GM12878 (cell line): ENCODE results near the gene FBXL15. TPM values are rescaled to one million over a fixed set of nuclear protein-coding genes. Genes with fewer than 3 reads are reported as not detected.

Experiments
- ATAC-seq: fragments of 200-7000 bp; cut with Tn5 transposase; 3 replicates; pipeline ENCODE4 v1.9.1; 2020; ENCODE audit warnings: mild to moderate bottlenecking, moderate library complexity
- BruUV-seq: library from RNA; stranded (reverse); fragments of 400-500 nt; replicated peaks from 2 replicates; lab custom pipeline; 2021; lab: Mats Ljungman, UMichigan
- CTCF ChIA-PET: fragments of 300-600 bp; sonication (Branson Sonifier 250); formaldehyde crosslinking; extraction: SDS; loops from one replicate; lab custom pipeline; 2021; ENCODE audit warnings: inconsistent platforms; lab: Yijun Ruan, JAX
- POLR2A ChIA-PET: fragments of 350-600 bp; formaldehyde crosslinking; extraction: SDS; loops from one replicate; lab custom pipeline; 2021; ENCODE audit warnings: inconsistent platforms; lab: Charles Lee
- RAD21 ChIA-PET: fragments of 300-600 bp; sonication (Branson Sonifier 250); formaldehyde crosslinking; loops from one replicate; lab custom pipeline; 2023; ENCODE audit warnings: antibody characterized with exemption; ENCODE audit not compliant: unreplicated experiment; lab: Charles Lee
- SMC1A ChIA-PET: fragments of 300-600 bp; sonication (Branson Sonifier 250); formaldehyde crosslinking; loops from one replicate; lab custom pipeline; 2023; ENCODE audit not compliant: unreplicated experiment, uncharacterized antibody; lab: Charles Lee
- DNase-seq: peaks from one replicate; pipeline ENCODE4 v3.0.0-alpha.2; 2011; ENCODE audit warnings: low read depth, low spot score
- FAIRE-seq: peaks from 3 replicates; lab custom pipeline; 2011; peaks lifted over from hg19 to GRCh38; lab: Jason Lieb, UNC
- H2AFZ ChIP-seq: 2 replicates; pipeline ENCODE4 v1.6.0; 2011; ENCODE audit warnings: low read depth, low read length, control low read depth; ENCODE audit not compliant: control insufficient read depth
- H3K27ac ChIP-seq: 2 replicates; pipeline ENCODE4 v1.5.1; 2011; ENCODE audit warnings: control low read depth; ENCODE audit not compliant: control insufficient read depth, insufficient read depth
- H3K27me3 ChIP-seq, 2 experiments: replicated peaks in 1 of 2; 2 replicates each; pipeline versions ENCODE4 v1.6.0 to v1.6.1; 2011; ENCODE audit warnings: low read length in 1 of 2; ENCODE audit not compliant: control insufficient read depth in 2 of 2, insufficient read depth in 2 of 2
- H3K36me3 ChIP-seq, 2 experiments: 2 replicates each; pipeline ENCODE4 v1.5.1; 2011; ENCODE audit warnings: low read length in 1 of 2; ENCODE audit not compliant: control insufficient read depth in 2 of 2, insufficient read depth in 2 of 2
- H3K4me1 ChIP-seq: 2 replicates; pipeline ENCODE4 v1.6.1; 2011; ENCODE audit warnings: mild to moderate bottlenecking, low read length, moderate library complexity, mixed read lengths; ENCODE audit not compliant: control insufficient read depth, insufficient read depth
- H3K4me2 ChIP-seq: 2 replicates; pipeline ENCODE4 v1.6.0; 2011; ENCODE audit warnings: control low read depth; ENCODE audit not compliant: control insufficient read depth, insufficient read depth
- H3K4me3 ChIP-seq: fragments of 200-600 bp; sonication (generic); 2 replicates; pipeline ENCODE4 v1.5.1; 2016
- H3K79me2 ChIP-seq: 2 replicates; pipeline ENCODE4 v1.6.0; 2011; ENCODE audit warnings: low read length; ENCODE audit not compliant: control insufficient read depth, insufficient read depth
- H3K9ac ChIP-seq: 2 replicates; pipeline ENCODE4 v1.8.0; 2011; ENCODE audit warnings: low read length, control low read depth, mixed read lengths; ENCODE audit not compliant: control insufficient read depth, insufficient read depth
- H3K9me3 ChIP-seq: replicated peaks from 3 replicates; pipeline ENCODE4 v1.5.1; 2011; ENCODE audit warnings: mild to moderate bottlenecking, low read length; ENCODE audit not compliant: control insufficient read depth, insufficient read depth
- H4K20me1 ChIP-seq: 2 replicates; pipeline ENCODE4 v1.6.0; 2011; ENCODE audit not compliant: control insufficient read depth, insufficient read depth
- CBFB ChIP-seq: IDR thresholded peaks from 2 replicates; pipeline ENCODE4 v1.6.1; 2016; ENCODE audit warnings: antibody characterized with exemption, low read depth
- EGR1 ChIP-seq, 2 experiments: IDR thresholded peaks; 1 replicate in 1 of 2; 2 replicates in 1 of 2; pipeline ENCODE4 v1.6.1; 2011 to 2012; ENCODE audit warnings: low read depth in 2 of 2, low read length in 2 of 2, borderline replicate concordance in 1 of 2, mild to moderate bottlenecking in 1 of 2, moderate library complexity in 1 of 2
- ESRRA ChIP-seq: IDR thresholded peaks from 2 replicates; pipeline ENCODE4 v1.6.1; 2012; ENCODE audit warnings: mild to moderate bottlenecking, low read length, improper control_type of control experiment
- MYC ChIP-seq: IDR thresholded peaks from 2 replicates; pipeline ENCODE4 v1.6.1; 2011; ENCODE audit warnings: mild to moderate bottlenecking, low read length, moderate library complexity, inconsistent platforms; ENCODE audit not compliant: insufficient read depth, insufficient replicate concordance, insufficient read length, severe bottlenecking
- NFXL1 ChIP-seq: fragments of 450-650 bp; IDR thresholded peaks from 2 replicates; pipeline ENCODE4 v1.6.1; 2017; ENCODE audit warnings: antibody characterized with exemption, mild to moderate bottlenecking, borderline replicate concordance
- POLR2A ChIP-seq: IDR thresholded peaks from 2 replicates; pipeline ENCODE4 v1.6.1; 2011; ENCODE audit warnings: low read depth, mild to moderate bottlenecking, low read length
- POLR2AphosphoS5 ChIP-seq: IDR thresholded peaks from 2 replicates; pipeline ENCODE4 v1.6.1; 2011; ENCODE audit warnings: mild to moderate bottlenecking, low read length, inconsistent platforms
- SMARCA5 ChIP-seq: fragments of 450-650 bp; IDR thresholded peaks from 2 replicates; pipeline ENCODE4 v1.6.1; 2017; ENCODE audit warnings: mild to moderate bottlenecking
- SREBF1 ChIP-seq: IDR thresholded peaks from 2 replicates; pipeline ENCODE4 v1.6.1; 2012; ENCODE audit warnings: mild to moderate bottlenecking, low read length
- TAF1 ChIP-seq: IDR thresholded peaks from 2 replicates; pipeline ENCODE4 v1.6.1; 2011; ENCODE audit warnings: mild to moderate bottlenecking, low read depth, low read length, borderline replicate concordance
- TBL1XR1 ChIP-seq: IDR thresholded peaks from 2 replicates; pipeline ENCODE4 v1.6.1; 2012; ENCODE audit warnings: low read depth, low read length, improper control_type of control experiment
- ZNF207 ChIP-seq: fragments of 450-650 bp; IDR thresholded peaks from 2 replicates; pipeline ENCODE4 v1.6.1; 2014; ENCODE audit warnings: antibody characterized with exemption, mild to moderate bottlenecking, borderline replicate concordance
- ZNF217 ChIP-seq: fragments of 450-650 bp; IDR thresholded peaks from 2 replicates; pipeline ENCODE4 v1.6.1; 2017; ENCODE audit warnings: antibody characterized with exemption, mild to moderate bottlenecking
- ZSCAN29 ChIP-seq: fragments of 450-650 bp; IDR thresholded peaks from 2 replicates; pipeline ENCODE4 v1.6.1; 2017; ENCODE audit warnings: mild to moderate bottlenecking, moderate library complexity
- WGBS: methylation state at CpG from one replicate; pipeline ENCODE4 v1.1.6; 2016; ENCODE audit warnings: low lambda C conversion rate; ENCODE audit not compliant: insufficient replicate concordance, insufficient coverage; ENCODE audit errors: missing lambda C conversion rate; 5-methylcytosine and 5-hydroxymethylcytosine counted together
- in situ Hi-C: fragments of 300-500 bp; cut with MboI; formaldehyde crosslinking; loops from 9 replicates; pipeline ENCODE4 v1.14.3; 2018; ENCODE audit warnings: mixed read lengths
- intact Hi-C: fragments of 100-400 bp; cut with micrococcal nuclease; formaldehyde crosslinking; loops from one replicate; pipeline ENCODE4 v1.14.2; 2022; ENCODE audit not compliant: unreplicated experiment
- polyA plus RNA-seq, 11 experiments: library from polyadenylated mRNA; depleted of rRNA in 4 of 11; unstranded in 6 of 11; stranded (reverse) in 5 of 11; fragments of >200 nt; fragmentation: Nextera tagmentation in 4 of 11; fragmentation: Illumina TruSeq in 1 of 11; extraction: Ambion mirVana in 4 of 11; extraction: Trizol in 1 of 11; gene quantifications; 1 replicate in 1 of 11; 2 replicates in 10 of 11; pipeline versions ENCODE4 v1.2.1 to v1.2.3, GENCODE V29; 2011 to 2016; ENCODE audit warnings: inconsistent platforms in 2 of 11, missing spikeins in 2 of 11, low read depth in 1 of 11
- total RNA-seq, 4 experiments: library from RNA; depleted of rRNA in 3 of 4; stranded (reverse); fragments of >200 nt in 3 of 4; fragmentation: Illumina TruSeq in 1 of 4; extraction: Trizol in 1 of 4; gene quantifications; 2 replicates each; pipeline versions ENCODE4 v1.2.1 to v1.2.3, GENCODE V29; 2013 to 2021
- TF ChIP-seq, protein P1 (sequence below): IDR thresholded peaks from 2 replicates; pipeline ENCODE4 v1.6.1; 2012; ENCODE audit warnings: low read depth, low read length, improper control_type of control experiment
- TF ChIP-seq, protein P2 (sequence below): fragments of 450-650 bp; IDR thresholded peaks from 2 replicates; pipeline ENCODE4 v1.6.1; 2016; ENCODE audit warnings: mild to moderate bottlenecking
- TF ChIP-seq, protein P3 (sequence below): fragments of 450-650 bp; IDR thresholded peaks from 2 replicates; pipeline ENCODE4 v1.6.1; 2017; ENCODE audit warnings: mild to moderate bottlenecking, low read depth, inconsistent platforms; ENCODE audit not compliant: poor library complexity, severe bottlenecking
- TF ChIP-seq, protein P4 (sequence below): fragments of 450-650 bp; formaldehyde crosslinking; IDR thresholded peaks from 2 replicates; pipeline ENCODE4 v1.4.0; 2022; ENCODE audit warnings: mild to moderate bottlenecking, moderate library complexity

Gene FBXL15
- total and polyA plus RNA-seq, 10 of the 15 experiments (the other 5 are each of a cell fraction or from before 2014, with no cell fraction given) = 0.13 to 21.3 (median 7.9) TPM

DNA sequence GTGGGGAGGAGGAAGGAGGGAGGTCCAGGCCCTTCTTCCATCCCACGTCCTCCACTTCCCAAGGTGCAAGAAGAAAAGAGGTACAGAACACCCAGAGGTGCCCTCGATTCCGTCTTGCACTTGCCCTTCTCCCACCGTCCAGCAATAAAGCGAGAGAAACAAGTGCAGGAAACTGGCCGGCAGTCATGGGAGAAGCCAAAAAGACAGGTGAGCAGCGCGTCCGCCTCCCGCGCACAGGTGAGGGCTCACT is 29.4 kb downstream of the FBXL15 start:
- Histone ChIP-seq H3K36me3 (no peaks in the 10 kb centered on the region; a peak in 1 of 4 replicates), H3K9ac (peak overlapping the region; percentile 90), H4K20me1 (no peaks in the 10 kb centered on the region), H3K9me3 (no peaks in the 10 kb centered on the region), H3K4me2 (peak overlapping the region; percentile 95), H3K4me1 (peaks cover 18% of the 10 kb centered on the region), H3K27me3 (no peaks in the 10 kb centered on the region), H3K79me2 (peaks cover 21% of the 10 kb centered on the region), H2AFZ (peak overlapping the region; percentile 85), H3K4me3 (peak overlapping the region; percentile 99), H3K27ac (peak overlapping the region; percentile 88)
- intact Hi-C loops (loop anchor here (2.0 kb wide), 2 partner anchors 17 to 53 kb away; partner anchors contain the start of genes ACTR1A, CUEDC2 and SUFU), in situ Hi-C loops (no loop called here)
- peak; percentile 1; the same call in 1 of the 3 replicates for ATAC-seq
- ChIA-PET RAD21 (interaction anchor here (0.7 to 3.7 kb wide), 10 partner anchors 11 to 925 kb away, joined by 4 to 20 read pairs (median 7); partner anchors contain the start of genes CUEDC2, FBXL15 and SUFU), SMC1A (interaction anchor here (0.6 to 3.4 kb wide), 7 partner anchors 12 to 96 kb away, joined by 3 to 23 read pairs (median 4); partner anchors contain the start of genes ACTR1A, CUEDC2 and NFKB2), CTCF (interaction anchor here (0.6 to 4.0 kb wide), 13 partner anchors 9 to 172 kb away, joined by 3 to 21 read pairs (median 4); partner anchors contain the start of genes ACTR1A, CUEDC2 and FBXL15), POLR2A (interaction anchor here (0.5 to 6.1 kb wide), 22 partner anchors 9 to 399 kb away, joined by 3 to 69 read pairs (median 5); partner anchors contain the start of genes ACTR1A, CUEDC2, FBXL15 and GBF1)
- TSS peak; percentile 68 for BruUV-seq
- DNase-seq = no peak
- FAIRE-seq = no peak
- 0% methylated on average over 11 of the region's 11 CpGs for WGBS
- TF ChIP-seq CBFB = 0 out of 2 replicates have a peak, but pooled peaks have one; percentile 25
- TF ChIP-seq ZNF207 = no peak
- TF ChIP-seq MYC = no peak
- TF ChIP-seq, protein P1, sequence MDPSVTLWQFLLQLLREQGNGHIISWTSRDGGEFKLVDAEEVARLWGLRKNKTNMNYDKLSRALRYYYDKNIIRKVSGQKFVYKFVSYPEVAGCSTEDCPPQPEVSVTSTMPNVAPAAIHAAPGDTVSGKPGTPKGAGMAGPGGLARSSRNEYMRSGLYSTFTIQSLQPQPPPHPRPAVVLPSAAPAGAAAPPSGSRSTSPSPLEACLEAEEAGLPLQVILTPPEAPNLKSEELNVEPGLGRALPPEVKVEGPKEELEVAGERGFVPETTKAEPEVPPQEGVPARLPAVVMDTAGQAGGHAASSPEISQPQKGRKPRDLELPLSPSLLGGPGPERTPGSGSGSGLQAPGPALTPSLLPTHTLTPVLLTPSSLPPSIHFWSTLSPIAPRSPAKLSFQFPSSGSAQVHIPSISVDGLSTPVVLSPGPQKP = no peak
- TF ChIP-seq, protein P2, sequence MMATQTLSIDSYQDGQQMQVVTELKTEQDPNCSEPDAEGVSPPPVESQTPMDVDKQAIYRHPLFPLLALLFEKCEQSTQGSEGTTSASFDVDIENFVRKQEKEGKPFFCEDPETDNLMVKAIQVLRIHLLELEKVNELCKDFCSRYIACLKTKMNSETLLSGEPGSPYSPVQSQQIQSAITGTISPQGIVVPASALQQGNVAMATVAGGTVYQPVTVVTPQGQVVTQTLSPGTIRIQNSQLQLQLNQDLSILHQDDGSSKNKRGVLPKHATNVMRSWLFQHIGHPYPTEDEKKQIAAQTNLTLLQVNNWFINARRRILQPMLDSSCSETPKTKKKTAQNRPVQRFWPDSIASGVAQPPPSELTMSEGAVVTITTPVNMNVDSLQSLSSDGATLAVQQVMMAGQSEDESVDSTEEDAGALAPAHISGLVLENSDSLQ = 0 out of 2 replicates have a peak, but pooled peaks have one; percentile 10
- TF ChIP-seq ESRRA = no peak
- no peak for TF ChIP-seq SMARCA5
- peak; percentile 83; the same call in 1 of the 2 replicates for TF ChIP-seq POLR2AphosphoS5
- no peak for TF ChIP-seq TBL1XR1
- TF ChIP-seq ZNF217 = no peak
- no peak for TF ChIP-seq ZSCAN29
- no peak for TF ChIP-seq SREBF1
- TF ChIP-seq NFXL1 = no peak
- no peak for TF ChIP-seq EGR1 (IDR thresholded peaks at IDR 0.05; ENCODE audit: borderline replicate concordance in 1 of 2, low read depth in 2 of 2, low read length in 2 of 2)
- TF ChIP-seq POLR2A = no peak
- TF ChIP-seq, protein P3, sequence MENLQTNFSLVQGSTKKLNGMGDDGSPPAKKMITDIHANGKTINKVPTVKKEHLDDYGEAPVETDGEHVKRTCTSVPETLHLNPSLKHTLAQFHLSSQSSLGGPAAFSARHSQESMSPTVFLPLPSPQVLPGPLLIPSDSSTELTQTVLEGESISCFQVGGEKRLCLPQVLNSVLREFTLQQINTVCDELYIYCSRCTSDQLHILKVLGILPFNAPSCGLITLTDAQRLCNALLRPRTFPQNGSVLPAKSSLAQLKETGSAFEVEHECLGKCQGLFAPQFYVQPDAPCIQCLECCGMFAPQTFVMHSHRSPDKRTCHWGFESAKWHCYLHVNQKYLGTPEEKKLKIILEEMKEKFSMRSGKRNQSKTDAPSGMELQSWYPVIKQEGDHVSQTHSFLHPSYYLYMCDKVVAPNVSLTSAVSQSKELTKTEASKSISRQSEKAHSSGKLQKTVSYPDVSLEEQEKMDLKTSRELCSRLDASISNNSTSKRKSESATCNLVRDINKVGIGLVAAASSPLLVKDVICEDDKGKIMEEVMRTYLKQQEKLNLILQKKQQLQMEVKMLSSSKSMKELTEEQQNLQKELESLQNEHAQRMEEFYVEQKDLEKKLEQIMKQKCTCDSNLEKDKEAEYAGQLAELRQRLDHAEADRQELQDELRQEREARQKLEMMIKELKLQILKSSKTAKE = no peak
- TF ChIP-seq TAF1 = no peak
- TF ChIP-seq, protein P4, sequence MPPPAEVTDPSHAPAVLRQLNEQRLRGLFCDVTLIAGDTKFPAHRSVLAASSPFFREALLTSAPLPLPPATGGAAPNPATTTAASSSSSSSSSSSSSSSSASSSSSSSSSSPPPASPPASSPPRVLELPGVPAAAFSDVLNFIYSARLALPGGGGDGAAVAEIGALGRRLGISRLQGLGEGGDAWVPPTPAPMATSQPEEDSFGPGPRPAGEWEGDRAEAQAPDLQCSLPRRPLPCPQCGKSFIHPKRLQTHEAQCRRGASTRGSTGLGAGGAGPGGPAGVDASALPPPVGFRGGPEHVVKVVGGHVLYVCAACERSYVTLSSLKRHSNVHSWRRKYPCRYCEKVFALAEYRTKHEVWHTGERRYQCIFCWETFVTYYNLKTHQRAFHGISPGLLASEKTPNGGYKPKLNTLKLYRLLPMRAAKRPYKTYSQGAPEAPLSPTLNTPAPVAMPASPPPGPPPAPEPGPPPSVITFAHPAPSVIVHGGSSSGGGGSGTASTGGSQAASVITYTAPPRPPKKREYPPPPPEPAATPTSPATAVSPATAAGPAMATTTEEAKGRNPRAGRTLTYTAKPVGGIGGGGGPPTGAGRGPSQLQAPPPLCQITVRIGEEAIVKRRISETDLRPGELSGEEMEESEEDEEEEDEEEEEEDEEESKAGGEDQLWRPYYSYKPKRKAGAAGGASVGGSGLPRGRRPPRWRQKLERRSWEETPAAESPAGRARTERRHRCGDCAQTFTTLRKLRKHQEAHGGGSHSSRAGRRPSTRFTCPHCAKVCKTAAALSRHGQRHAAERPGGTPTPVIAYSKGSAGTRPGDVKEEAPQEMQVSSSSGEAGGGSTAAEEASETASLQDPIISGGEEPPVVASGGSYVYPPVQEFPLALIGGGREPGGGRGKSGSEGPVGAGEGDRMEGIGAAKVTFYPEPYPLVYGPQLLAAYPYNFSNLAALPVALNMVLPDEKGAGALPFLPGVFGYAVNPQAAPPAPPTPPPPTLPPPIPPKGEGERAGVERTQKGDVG (CRISPR knock-in tag) = no peak
